Body of pancreas (tissue), 4 donors: ENCODE data around the gene GPR183.

Source experiments
- CTCF ChIP-seq, 7 experiments: fragments of 450-650 bp in 4 of 7; fragments of 200-600 bp in 3 of 7; sonication (generic) in 3 of 7; IDR thresholded peaks; one replicate each; pipeline ENCODE4 v1.5.1; 2016 to 2019; ENCODE audit warnings: antibody characterized with exemption in 7 of 7
- POLR2A ChIP-seq, 3 donors: fragments of 450-650 bp; IDR thresholded peaks; one replicate each; pipeline ENCODE4 v1.6.1; 2016; ENCODE audit warnings: antibody characterized with exemption in 3 of 3, mild to moderate bottlenecking in 2 of 3

GRCh38 chr13:99302637-99303505 lies 4.3 kb downstream of the GPR183 start:
- TF ChIP-seq CTCF (IDR thresholded peaks at IDR 0.05), result no peak
- no peak for TF ChIP-seq POLR2A (IDR thresholded peaks at IDR 0.05)
